ENCODE results near the gene PROZ.
A peak's percentile ranks its signal among the peaks of the same experiment; 100 is the strongest.

The PROZ gene

GRCh38 chr13:113153810-113154748 is 4.4 kb upstream of the PROZ start:
- no peak for DNase-seq (ENCODE audit: low read depth)
- peak overlapping the region; percentile 50 for H3K4me3 ChIP-seq (ENCODE audit: low read depth, low read length)
- TF ChIP-seq CTCF (IDR thresholded peaks at IDR 0.05; ENCODE audit: control insufficient read depth, extremely low read depth, insufficient read depth): no peak

- no peak for TF ChIP-seq CTCF (IDR thresholded peaks at IDR 0.05; ENCODE audit: control insufficient read depth, extremely low read depth, insufficient read depth)
- DNase-seq (ENCODE audit: low read depth): no peak
- H3K4me3 ChIP-seq (ENCODE audit: low read depth, low read length): no peak overlapping the region
These were observed 3.2 kb upstream of the PROZ start for GRCh38 chr13:113155201-113155600.

- H3K4me3 ChIP-seq (ENCODE audit: low read depth, low read length): no peak overlapping the region
- DNase-seq (ENCODE audit: low read depth): no peak
- no peak for TF ChIP-seq CTCF (IDR thresholded peaks at IDR 0.05; ENCODE audit: control insufficient read depth, extremely low read depth, insufficient read depth)
These were observed 2.3 kb upstream of the PROZ start for GRCh38 chr13:113155982-113156655.

- no peak overlapping the region for H3K4me3 ChIP-seq (ENCODE audit: low read depth, low read length)
- TF ChIP-seq CTCF (IDR thresholded peaks at IDR 0.05; ENCODE audit: control insufficient read depth, extremely low read depth, insufficient read depth): no peak
- no peak for DNase-seq (ENCODE audit: low read depth)
These were observed 1.1 kb upstream of the PROZ start for GRCh38 chr13:113157206-113157928.

GRCh38 chr13:113158946-113159345 is 498 bp downstream of the PROZ start:
- H3K4me3 ChIP-seq (ENCODE audit: low read depth, low read length): no peak overlapping the region
- TF ChIP-seq CTCF (IDR thresholded peaks at IDR 0.05; ENCODE audit: control insufficient read depth, extremely low read depth, insufficient read depth): no peak

GRCh38 chr13:113159701-113160100 is 1.3 kb downstream of the PROZ start:
- no peak for DNase-seq (ENCODE audit: low read depth)
- H3K4me3 ChIP-seq (ENCODE audit: low read depth, low read length): no peak overlapping the region
- no peak for TF ChIP-seq CTCF (IDR thresholded peaks at IDR 0.05; ENCODE audit: control insufficient read depth, extremely low read depth, insufficient read depth)

More at GRCh38 chr13:113158946-113159345, 498 bp downstream of the PROZ start:
- DNase-seq (ENCODE audit: low read depth): no peak
